Aorta (tissue), 5 donors: ENCODE measurements around the gene SIAH1. TPM values are rescaled to one million over a fixed set of nuclear protein-coding genes. Genes with fewer than 3 reads are reported as not detected.
A peak's percentile ranks its signal among the peaks of the same experiment; 100 is the strongest.
"Not testable (repeated sequence)": the region's sequence is repeated elsewhere in the genome, so short reads cannot be mapped to it uniquely, and the experiment has no call there.

Source experiments
- ATAC-seq: fragments of 200-7000 bp; cut with Tn5 transposase; one replicate; pipeline ENCODE4 v1.9.1; 2022; ENCODE audit warnings: moderate library complexity; ENCODE audit not compliant: low FRiP score
- DNase-seq, 2 donors: peaks; one replicate each; pipeline ENCODE4 v3.0.0-alpha.2; 2020
- H3K27ac ChIP-seq, 2 donors: one replicate each; pipeline ENCODE4 v1.5.1; 2013; ENCODE audit warnings: low read length in 2 of 2, mild to moderate bottlenecking in 2 of 2, moderate library complexity in 2 of 2, control low read depth in 1 of 2, inconsistent platforms in 1 of 2, low read depth in 1 of 2
- H3K27me3 ChIP-seq, 2 donors: one replicate each; pipeline ENCODE4 v1.6.1; 2013; ENCODE audit warnings: control low read depth in 1 of 2, low read length in 1 of 2, mild to moderate bottlenecking in 1 of 2, moderate library complexity in 1 of 2; ENCODE audit not compliant: insufficient read depth in 2 of 2, control insufficient read depth in 1 of 2
- H3K36me3 ChIP-seq, 2 donors: one replicate each; pipeline ENCODE4 v1.6.1; 2013; ENCODE audit warnings: control low read depth in 1 of 2, low read length in 1 of 2, mild to moderate bottlenecking in 1 of 2; ENCODE audit not compliant: insufficient read depth in 2 of 2, control insufficient read depth in 1 of 2
- H3K4me1 ChIP-seq, 2 donors: one replicate each; pipeline ENCODE4 v1.6.1; 2013; ENCODE audit warnings: low read length in 2 of 2, control low read depth in 1 of 2, mild to moderate bottlenecking in 1 of 2, moderate library complexity in 1 of 2; ENCODE audit not compliant: insufficient read depth in 2 of 2, control insufficient read depth in 1 of 2
- H3K4me3 ChIP-seq, 2 donors: one replicate each; pipeline ENCODE4 v1.5.1; 2013; ENCODE audit warnings: low read length in 2 of 2, control low read depth in 1 of 2, mild to moderate bottlenecking in 1 of 2
- H3K9me3 ChIP-seq: one replicate; pipeline ENCODE4 v1.6.1; 2013; ENCODE audit warnings: mild to moderate bottlenecking, low read length; ENCODE audit not compliant: control insufficient read depth
- WGBS, 2 donors: extraction: QIAGEN DNeasy Blood & Tissue Kit; methylation state at CpG; one replicate each; pipeline ENCODE4 v1.1.7; 2013; 5-methylcytosine and 5-hydroxymethylcytosine counted together
- intact Hi-C, 2 donors: fragments of 100-400 bp; cut with DNase I; formaldehyde crosslinking; loops; one replicate each; pipeline versions ENCODE4 v1.14.2 to v1.15.0; 2022
- polyA plus RNA-seq, 2 donors: library from polyadenylated mRNA; stranded (reverse); fragments of 200-250 nt; gene quantifications; one replicate each; pipeline ENCODE4 v1.2.3, GENCODE V29; 2013
- total RNA-seq, 2 donors: library from RNA; stranded (reverse); fragmentation: NEBNext Ultra II Directional; extraction: Animal tissue kit (Norgen Biotek cat#: 25700); gene quantifications; one replicate each; pipeline ENCODE4 v1.2.1, GENCODE V29; 2021
- donor health status: healthy with polysubstance abuse.
- donor health status: Bipolar disorder and iron deficiency.
- donor health status: DM: no; HTN: no; CAD: no.
- donor health status: DM: no; HTN: no; CAD: no.
- donor health status: DM: yes; HTN: yes; CAD: no.

Gene SIAH1
- total and polyA plus RNA-seq, 4 donors = 12.7 to 24.3 (median 19.6) TPM

DNA sequence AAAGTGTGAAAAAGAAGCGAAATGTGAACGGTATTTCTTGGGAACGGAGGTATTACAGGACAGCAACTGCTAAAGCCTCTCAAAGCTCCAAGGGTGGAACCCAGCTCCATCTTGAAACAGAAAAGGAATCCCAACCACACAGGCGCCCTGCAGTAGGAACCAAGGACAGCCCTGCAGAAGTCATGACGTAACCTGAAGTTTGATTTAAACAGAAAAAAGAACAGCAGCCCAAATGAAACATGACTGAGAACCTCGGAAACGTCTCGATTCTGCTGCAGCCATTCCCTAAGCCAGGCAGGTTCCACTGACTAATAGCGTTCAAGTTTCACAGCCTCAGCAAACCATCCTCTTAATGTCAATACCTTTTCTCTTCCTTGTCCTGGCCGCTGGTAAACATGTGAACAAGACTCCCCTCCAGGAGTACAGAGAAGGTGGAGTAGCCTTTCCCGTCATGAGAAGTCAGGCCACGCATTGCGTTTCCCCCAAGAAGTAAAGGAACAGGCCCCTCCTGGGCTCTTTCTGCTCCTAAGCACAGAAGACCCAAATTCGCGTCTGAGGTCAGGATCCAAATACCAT lies 20.1 kb downstream of the SIAH1 start:
- ATAC-seq (peak; percentile 9), DNase-seq (no peak)
- peaks cover 0 to 6% of the 10 kb centered on the region in 2 donors for H3K4me1 ChIP-seq
- intact Hi-C loops = loop anchor here in 1 of 2 donors (5.0 to 10.0 kb wide), 3 partner anchors 90 to 252 kb away; no protein-coding TSS in a partner anchor
- H3K27me3 ChIP-seq = no peaks in the 10 kb centered on the region
- H3K27ac ChIP-seq = peak overlapping the region in 1 of 2 donors; percentile 19
- no peaks in the 10 kb centered on the region for H3K36me3 ChIP-seq
- 32 to 33% methylated on average over 15 of the region's 15 CpGs for WGBS, 2 donors
- H3K9me3 ChIP-seq = no peaks in the 10 kb centered on the region
- H3K4me3 ChIP-seq = peak overlapping the region in 1 of 2 donors; percentile 43

DNA sequence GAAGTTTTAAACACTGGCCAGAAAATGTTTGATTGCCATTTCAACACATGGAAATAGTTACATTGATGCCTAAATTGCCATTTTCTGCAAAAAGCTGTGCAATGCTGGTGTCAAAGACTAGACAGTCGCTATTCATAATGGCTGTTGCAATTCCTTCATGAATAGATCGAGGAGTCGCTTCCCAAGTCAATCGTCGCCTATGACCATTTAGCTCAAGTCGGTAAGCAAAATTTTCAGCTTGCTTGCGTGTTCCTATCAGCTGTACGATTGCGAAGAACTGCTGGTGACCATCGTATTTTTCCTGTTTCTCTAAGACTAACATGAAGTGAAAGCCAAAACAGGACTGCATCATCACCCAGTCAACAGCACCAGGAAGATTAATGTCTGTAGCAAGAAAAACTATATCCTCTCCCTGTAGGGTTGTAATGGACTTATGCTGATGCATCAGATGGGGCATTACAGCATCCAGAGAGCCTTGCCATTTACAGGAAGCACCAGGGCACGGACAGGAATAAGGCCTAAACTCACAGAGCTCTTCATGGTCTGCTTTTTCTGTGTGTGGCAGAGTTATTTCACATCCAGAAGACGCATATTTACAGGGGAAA lies 23.6 kb downstream of the SIAH1 start:
- no peak overlapping the region for H3K27ac ChIP-seq
- no peak for ATAC-seq

DNA sequence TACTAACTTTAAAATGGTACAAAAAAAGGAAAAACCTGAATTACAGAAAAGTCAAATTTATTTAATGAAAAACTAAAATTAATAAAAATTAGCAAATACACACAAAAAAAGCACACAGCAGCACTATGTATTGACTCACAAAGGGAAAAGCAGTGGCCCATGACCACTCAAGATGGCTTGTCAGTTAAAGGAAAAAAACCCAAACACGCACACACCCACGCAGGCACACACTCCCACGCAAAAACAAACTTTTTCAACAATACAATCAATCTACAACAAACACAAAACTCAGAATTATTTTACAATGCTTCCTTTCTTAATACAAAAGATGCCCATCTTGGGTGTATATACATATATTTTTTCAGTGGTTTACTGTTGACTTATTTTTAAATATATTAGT lies 24.2 kb downstream of the SIAH1 start:
- Histone ChIP-seq H3K4me1 (no peaks in the 10 kb centered on the region), H3K27ac (no peak overlapping the region), H3K27me3 (no peaks in the 10 kb centered on the region), H3K4me3 (no peak overlapping the region), H3K9me3 (no peaks in the 10 kb centered on the region), H3K36me3 (peaks cover 0 to 3% of the 10 kb centered on the region in 2 donors)
- 83 to 90% methylated on average over 3 of the region's 3 CpGs for WGBS, 2 donors
- no peak for DNase-seq
- intact Hi-C loops = loop anchor here in 1 of 2 donors (10.0 kb wide), 1 partner anchor 86 kb away; no protein-coding TSS in a partner anchor
- ATAC-seq = no peak

More for the DNA sequence above, 23.6 kb downstream of the SIAH1 start:
- DNase-seq = no peak
- H3K27me3 ChIP-seq = no peaks in the 10 kb centered on the region
- no peak overlapping the region for H3K4me3 ChIP-seq
- peaks cover 0 to 3% of the 10 kb centered on the region in 2 donors for H3K36me3 ChIP-seq
- 73 to 84% methylated on average over 12 of the region's 12 CpGs for WGBS, 2 donors
- H3K9me3 ChIP-seq = no peaks in the 10 kb centered on the region
- intact Hi-C loops = loop anchor here in 1 of 2 donors (10.0 kb wide), 1 partner anchor 87 kb away; no protein-coding TSS in a partner anchor
- H3K4me1 ChIP-seq = no peaks in the 10 kb centered on the region

DNA sequence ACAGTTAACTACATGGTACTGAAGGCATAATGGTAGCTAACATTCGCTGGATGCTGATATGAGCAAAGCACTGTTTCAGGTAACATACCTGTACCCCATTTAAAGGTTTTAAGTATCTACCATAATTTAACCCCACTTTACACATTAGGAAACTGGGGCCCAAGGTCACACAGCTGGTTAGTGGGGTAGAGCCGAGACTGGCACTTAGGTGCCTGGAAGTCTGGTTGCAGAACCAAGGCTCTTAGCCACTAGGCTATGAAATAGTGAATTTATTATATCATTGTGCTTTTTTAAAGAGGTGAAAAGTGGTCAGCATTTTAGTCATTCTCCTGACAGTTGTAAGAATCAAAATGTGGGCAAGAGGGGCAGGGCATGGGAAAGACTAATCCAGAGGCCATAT lies 25.2 kb downstream of the SIAH1 start:
- no peak for DNase-seq
- WGBS, 2 donors = 94 to 98% methylated on average over 2 of the region's 2 CpGs
- Histone ChIP-seq H3K36me3 (peaks cover 0 to 3% of the 10 kb centered on the region in 2 donors), H3K9me3 (no peaks in the 10 kb centered on the region), H3K27ac (no peak overlapping the region), H3K4me3 (no peak overlapping the region), H3K27me3 (no peaks in the 10 kb centered on the region), H3K4me1 (peaks cover 0 to under 1% of the 10 kb centered on the region in 2 donors)
- ATAC-seq = no peak
- intact Hi-C loops = loop anchor here (5.0 to 10.0 kb wide), 2 partner anchors 85 to 262 kb away; no protein-coding TSS in a partner anchor

DNA sequence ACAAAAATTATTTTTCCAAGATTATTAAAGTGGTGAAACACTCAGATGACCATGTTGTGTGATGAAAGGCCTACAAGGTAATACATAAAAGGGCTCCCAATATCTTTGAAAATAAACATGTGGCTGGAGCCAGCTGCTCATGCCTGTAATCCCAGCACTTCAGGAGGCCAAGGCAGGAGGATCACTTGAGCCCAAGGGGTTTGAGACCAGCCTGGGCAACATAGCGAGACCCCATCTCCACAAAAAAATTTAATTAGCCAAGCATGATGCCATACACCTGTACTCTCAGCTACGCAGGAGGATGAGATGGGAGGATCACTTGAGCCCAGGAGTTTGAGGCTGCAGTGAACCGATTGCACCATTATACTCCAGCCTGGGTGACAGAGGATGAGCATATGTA lies 26.8 kb downstream of the SIAH1 start:
- Histone ChIP-seq H3K4me3 (no peak overlapping the region), H3K36me3 (peaks cover 0 to 3% of the 10 kb centered on the region in 2 donors), H3K27ac (no peak overlapping the region), H3K9me3 (no peaks in the 10 kb centered on the region), H3K4me1 (peaks cover 0 to 2% of the 10 kb centered on the region in 2 donors), H3K27me3 (no peaks in the 10 kb centered on the region)
- 92 to 93% methylated on average over 3 of the region's 3 CpGs for WGBS, 2 donors
- DNase-seq (no peak), ATAC-seq (no peak)
- intact Hi-C loops = loop anchor here in 1 of 2 donors (5.0 kb wide), 1 partner anchor 264 kb away; no protein-coding TSS in a partner anchor

DNA sequence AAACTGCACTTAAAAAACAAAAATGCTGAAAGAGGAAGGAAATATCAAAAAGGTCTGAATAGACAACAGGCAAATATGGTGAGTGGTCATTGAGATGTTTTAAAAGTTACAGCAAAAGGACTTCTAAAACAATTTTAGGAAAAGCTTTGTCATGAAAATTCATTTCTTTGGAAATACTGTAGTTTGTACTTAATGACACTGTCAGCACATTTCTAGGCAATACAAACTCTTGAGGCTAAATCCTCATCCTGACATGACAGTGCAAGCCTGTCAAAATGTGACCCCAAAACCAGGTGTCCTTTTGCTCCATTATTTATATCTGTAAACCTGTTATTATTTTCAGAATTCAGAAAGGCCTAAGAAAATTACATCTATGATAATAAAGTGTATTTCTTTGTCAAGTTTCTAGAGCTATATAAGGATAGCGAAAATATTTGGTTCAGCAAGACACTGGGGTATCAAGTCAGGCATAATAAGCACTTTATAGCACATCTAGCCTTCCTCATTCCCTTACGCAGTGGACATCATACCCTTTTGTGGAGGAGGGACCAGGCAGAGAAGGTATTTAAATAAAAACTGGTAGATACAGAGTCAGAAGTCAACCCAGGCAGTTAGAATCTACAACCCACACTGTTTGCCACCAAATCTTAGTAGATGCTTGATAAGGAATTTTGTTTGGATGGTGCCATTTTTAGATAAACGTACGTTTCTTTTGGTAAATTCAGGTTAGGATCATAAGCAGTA lies 28.4 kb downstream of the SIAH1 start:
- ATAC-seq = no peak
- WGBS, 2 donors = 76 to 82% methylated on average over 4 of the region's 4 CpGs
- peaks cover 0 to 2% of the 10 kb centered on the region in 2 donors for H3K4me1 ChIP-seq
- H3K27me3 ChIP-seq = no peaks in the 10 kb centered on the region
- no peak overlapping the region for H3K4me3 ChIP-seq
- intact Hi-C loops = loop anchor here in 1 of 2 donors (5.0 kb wide), 1 partner anchor 265 kb away; no protein-coding TSS in a partner anchor
- peaks cover 0 to 4% of the 10 kb centered on the region in 2 donors for H3K36me3 ChIP-seq
- no peak overlapping the region for H3K27ac ChIP-seq
- no peak for DNase-seq
- H3K9me3 ChIP-seq = no peaks in the 10 kb centered on the region

DNA sequence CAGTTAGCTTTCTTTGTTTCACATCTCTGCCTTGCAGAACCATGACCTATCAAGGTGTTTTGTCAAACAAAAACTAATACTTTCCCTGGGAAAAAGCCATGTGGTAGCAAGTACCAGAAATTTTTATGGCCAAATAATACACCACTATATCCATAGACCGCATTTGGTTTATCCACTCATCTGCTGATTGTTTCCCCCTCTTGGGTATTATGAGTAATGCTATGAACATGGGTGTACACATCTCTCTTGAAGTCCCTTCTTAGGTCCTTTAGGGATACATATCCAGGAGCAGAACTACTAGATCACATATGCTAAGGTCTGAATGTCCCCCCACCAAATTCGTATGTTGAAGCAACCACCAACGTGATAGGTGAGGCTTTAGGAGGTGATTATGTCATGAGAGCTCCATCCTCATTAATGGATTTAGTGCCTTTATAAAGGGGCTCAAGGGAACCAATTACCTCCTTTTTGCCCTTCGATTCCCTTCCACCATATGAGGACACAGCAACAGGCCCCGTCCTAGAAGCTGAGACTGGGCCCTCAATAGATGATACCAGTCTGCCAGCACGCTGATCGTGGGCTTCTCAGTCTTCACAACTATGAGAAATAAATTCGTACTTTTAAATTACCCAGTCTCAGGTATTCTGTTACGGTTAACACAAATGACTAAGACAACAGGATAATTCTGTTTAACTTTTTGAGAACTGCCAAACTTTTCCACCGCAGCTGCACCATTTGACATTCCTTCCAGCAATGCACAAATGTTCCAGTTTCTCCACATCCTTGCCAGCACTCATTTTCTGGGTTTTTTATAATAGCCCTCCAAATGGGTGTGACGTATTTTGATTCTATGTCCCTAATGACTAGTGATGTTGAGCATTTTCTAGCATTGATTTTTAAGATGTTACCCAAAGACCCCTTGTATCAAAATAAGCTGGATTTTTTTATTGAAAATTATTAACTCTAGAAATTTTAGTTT lies 30.0 kb downstream of the SIAH1 start:
- intact Hi-C loops = loop anchor here (2.0 to 5.0 kb wide), 3 partner anchors 187 to 268 kb away; no protein-coding TSS in a partner anchor
- ATAC-seq (no peak), DNase-seq (no peak)
- H3K9me3 ChIP-seq = no peaks in the 10 kb centered on the region
- 72 to 79% methylated on average over 11 of the region's 11 CpGs for WGBS, 2 donors
- H3K36me3 ChIP-seq = peaks cover 0 to 4% of the 10 kb centered on the region in 2 donors
- H3K27ac ChIP-seq = peak overlapping the region in 1 of 2 donors; percentile 6
- no peak overlapping the region for H3K4me3 ChIP-seq
- peaks cover 0 to 2% of the 10 kb centered on the region in 2 donors for H3K4me1 ChIP-seq
- H3K27me3 ChIP-seq = no peaks in the 10 kb centered on the region

DNA sequence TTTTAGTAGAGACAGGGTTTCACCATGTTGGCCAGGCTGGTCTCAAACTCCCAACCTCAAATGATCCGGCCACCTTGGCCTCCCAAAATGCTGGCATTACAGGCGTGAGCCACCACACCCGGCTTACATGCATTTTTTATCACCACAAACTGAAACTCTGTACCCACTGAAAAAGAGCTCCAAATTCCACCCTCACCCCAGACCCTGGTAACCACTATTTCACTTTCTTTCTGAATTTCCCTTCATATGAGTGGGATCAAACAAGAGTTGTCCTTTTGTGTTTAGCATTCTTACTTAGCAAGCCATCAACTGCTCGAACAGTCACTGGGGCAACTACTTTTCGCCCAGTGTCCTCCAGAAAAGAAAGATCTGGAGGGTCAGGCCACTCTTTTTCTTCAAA lies 30.8 kb downstream of the SIAH1 start:
- H3K4me3 ChIP-seq, H3K27ac ChIP-seq, H3K9me3 ChIP-seq, H3K4me1 ChIP-seq, H3K36me3 ChIP-seq, H3K27me3 ChIP-seq, DNase-seq, ATAC-seq: not testable (repeated sequence)
- intact Hi-C loops = loop anchor here (2.0 to 5.0 kb wide), 2 partner anchors 188 to 268 kb away; no protein-coding TSS in a partner anchor
- WGBS, 2 donors = 98% methylated on average over 5 of the region's 5 CpGs
